BJ (cell line): ENCODE results near the gene ARHGAP24. TPM values are rescaled to one million over a fixed set of nuclear protein-coding genes. Genes with fewer than 3 reads are reported as not detected.

ENCODE experiments used
- CTCF ChIA-PET: fragments of 350-600 bp; formaldehyde crosslinking; extraction: SDS; loops from one replicate; lab custom pipeline; 2021; ENCODE audit warnings: antibody characterized with exemption, inconsistent platforms; lab: Yijun Ruan, JAX
- POLR2A ChIA-PET: fragments of 300-600 bp; sonication (Branson Sonifier 250); formaldehyde crosslinking; extraction: SDS; loops from one replicate; lab custom pipeline; 2021; ENCODE audit warnings: antibody characterized with exemption; lab: Charles Lee
- DNase-seq: peaks from one replicate; pipeline ENCODE4 v3.0.0-alpha.2; 2011; ENCODE audit warnings: low read depth
- H3K27me3 ChIP-seq: 2 replicates; pipeline ENCODE4 v1.6.0; 2011; ENCODE audit warnings: low read length; ENCODE audit not compliant: control insufficient read depth, insufficient read depth
- H3K36me3 ChIP-seq: 2 replicates; pipeline ENCODE4 v1.5.1; 2011; ENCODE audit warnings: low read length; ENCODE audit not compliant: control insufficient read depth, insufficient read depth
- H3K4me3 ChIP-seq: 2 replicates; pipeline ENCODE4 v1.5.1; 2011; ENCODE audit warnings: low read depth, mild to moderate bottlenecking, control low read depth, low read length
- CTCF ChIP-seq: IDR thresholded peaks from 2 replicates; pipeline ENCODE4 v1.5.1; 2011; ENCODE audit warnings: low read depth, mild to moderate bottlenecking, control low read depth, inconsistent platforms, low read length, moderate library complexity; ENCODE audit not compliant: insufficient read depth
- polyA plus RNA-seq: library from polyadenylated mRNA; depleted of rRNA; stranded (reverse); fragments of >200 nt; gene quantifications from 2 replicates; pipeline ENCODE4 v1.2.3, GENCODE V29; 2011

ARHGAP24 gene
- polyA plus RNA-seq, 1 experiment: 17.7 TPM

GRCh38 chr4:85919200-85919887, 444.4 kb downstream of the ARHGAP24 start:
- CTCF ChIA-PET: no interaction called here
- no peak for TF ChIP-seq CTCF
- H3K4me3 ChIP-seq: no peak overlapping the region
- no peaks in the 10 kb centered on the region for H3K27me3 ChIP-seq
- no peak for DNase-seq
- POLR2A ChIA-PET: no interaction called here
- H3K36me3 ChIP-seq: no peaks in the 10 kb centered on the region

GRCh38 chr4:85925071-85925470, 450.1 kb downstream of the ARHGAP24 start:
- Histone ChIP-seq H3K36me3 (no peaks in the 10 kb centered on the region), H3K27me3 (no peaks in the 10 kb centered on the region), H3K4me3 (no peak overlapping the region)
- TF ChIP-seq CTCF: no peak
- no peak for DNase-seq
- ChIA-PET POLR2A (no interaction called here), CTCF (interaction anchor here (1.0 kb wide), 1 partner anchor 15 kb away, joined by 3 read pairs; no protein-coding TSS in a partner anchor)

- no peaks in the 10 kb centered on the region for H3K36me3 ChIP-seq
- H3K27me3 ChIP-seq: no peaks in the 10 kb centered on the region
- no peak for TF ChIP-seq CTCF
- ChIA-PET POLR2A (no interaction called here), CTCF (no interaction called here)
- no peak for DNase-seq
- H3K4me3 ChIP-seq: no peak overlapping the region
These were observed 454.0 kb downstream of the ARHGAP24 start for GRCh38 chr4:85928775-85929591.

GRCh38 chr4:85929961-85930665, 455.2 kb downstream of the ARHGAP24 start:
- H3K4me3 ChIP-seq: no peak overlapping the region
- DNase-seq: no peak
- CTCF ChIA-PET: interaction anchor here (1.0 kb wide), 1 partner anchor 31 kb away, joined by 3 read pairs; no protein-coding TSS in a partner anchor

More at GRCh38 chr4:85929961-85930665, 455.2 kb downstream of the ARHGAP24 start:
- Histone ChIP-seq H3K36me3 (no peaks in the 10 kb centered on the region), H3K27me3 (no peaks in the 10 kb centered on the region)
- POLR2A ChIA-PET: interaction anchor here (0.6 kb wide), 1 partner anchor 901 kb away, joined by 5 read pairs; no protein-coding TSS in a partner anchor
- TF ChIP-seq CTCF: no peak
